PC-9 (cell line): ENCODE measurements around the gene BBS9.

Experiments
- EZH2 ChIP-seq: fragments of 200-600 bp; sonication (generic); IDR thresholded peaks from 2 replicates; pipeline ENCODE4 v1.8.0; 2017; ENCODE audit warnings: antibody characterized with exemption, low read depth
- TF ChIP-seq, protein P1 (sequence below): fragments of 200-600 bp; sonication (generic); conservative IDR thresholded peaks from 2 replicates; pipeline ENCODE4 v1.6.1; 2017; ENCODE audit warnings: mixed run types, antibody characterized with exemption, mild to moderate bottlenecking, moderate library complexity

GRCh38 chr7:33087858-33088257 is 41.5 kb upstream of the BBS9 start:
- TF ChIP-seq, protein P1, sequence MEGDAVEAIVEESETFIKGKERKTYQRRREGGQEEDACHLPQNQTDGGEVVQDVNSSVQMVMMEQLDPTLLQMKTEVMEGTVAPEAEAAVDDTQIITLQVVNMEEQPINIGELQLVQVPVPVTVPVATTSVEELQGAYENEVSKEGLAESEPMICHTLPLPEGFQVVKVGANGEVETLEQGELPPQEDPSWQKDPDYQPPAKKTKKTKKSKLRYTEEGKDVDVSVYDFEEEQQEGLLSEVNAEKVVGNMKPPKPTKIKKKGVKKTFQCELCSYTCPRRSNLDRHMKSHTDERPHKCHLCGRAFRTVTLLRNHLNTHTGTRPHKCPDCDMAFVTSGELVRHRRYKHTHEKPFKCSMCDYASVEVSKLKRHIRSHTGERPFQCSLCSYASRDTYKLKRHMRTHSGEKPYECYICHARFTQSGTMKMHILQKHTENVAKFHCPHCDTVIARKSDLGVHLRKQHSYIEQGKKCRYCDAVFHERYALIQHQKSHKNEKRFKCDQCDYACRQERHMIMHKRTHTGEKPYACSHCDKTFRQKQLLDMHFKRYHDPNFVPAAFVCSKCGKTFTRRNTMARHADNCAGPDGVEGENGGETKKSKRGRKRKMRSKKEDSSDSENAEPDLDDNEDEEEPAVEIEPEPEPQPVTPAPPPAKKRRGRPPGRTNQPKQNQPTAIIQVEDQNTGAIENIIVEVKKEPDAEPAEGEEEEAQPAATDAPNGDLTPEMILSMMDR = no peak
- no peak for TF ChIP-seq EZH2
